Stimulated activated CD8-positive, alpha-beta memory T cell treated with anti-CD3 and anti-CD28 coated beads, Interleukin-4, amount 100 ng/mL, for 4 hours (primary cell): ENCODE measurements around the gene TRAPPC2L.

Experiments used
- DNase-seq, 2 donors: peaks; one replicate each; pipeline ENCODE4 v3.0.0-alpha.2; 2020; ENCODE audit warnings: low read depth in 2 of 2, low spot score in 1 of 2

Gene TRAPPC2L

GRCh38 chr16:88907768-88908167, 50.8 kb downstream of the TRAPPC2L start:
- DNase-seq: no peak

- DNase-seq: no peak
These were observed 51.4 kb downstream of the TRAPPC2L start for GRCh38 chr16:88908307-88908706.

- DNase-seq: no peak
These were observed 52.7 kb downstream of the TRAPPC2L start for GRCh38 chr16:88909431-88910210.

GRCh38 chr16:88910284-88911135, 53.6 kb downstream of the TRAPPC2L start:
- DNase-seq: no peak

GRCh38 chr16:88911136-88911945, 54.4 kb downstream of the TRAPPC2L start:
- no peak for DNase-seq

- DNase-seq: no peak
These were observed 55.0 kb downstream of the TRAPPC2L start for GRCh38 chr16:88911946-88912310.
